Stimulated activated CD4-positive, alpha-beta T cell treated with anti-CD3 and anti-CD28 coated beads, Interleukin-4, amount 100 ng/mL, for 48 hours (primary cell): Measurements from ENCODE around the gene TMTC3.
"Not testable (repeated sequence)": the region's sequence is repeated elsewhere in the genome, so short reads cannot be mapped to it uniquely, and the experiment has no call there.

ENCODE experiments used
- DNase-seq, 2 donors: peaks; one replicate each; pipeline ENCODE4 v3.0.0-alpha.2; 2020; ENCODE audit warnings: low read depth in 2 of 2

The TMTC3 gene

GRCh38 chr12:88141774-88142609 is at the start of gene TMTC3, which contains the start of gene CEP290:
TSS of gene TMTC3 (plus strand) at chr12:88142307. CDS start at chr12:88148316, 6,009 bp downstream.
TSS of gene CEP290 (minus strand) at chr12:88142088. CDS start at chr12:88141307, 781 bp downstream.
- DNase-seq: peak; percentile 80 to 86

- DNase-seq: no peak
Observed at GRCh38 chr12:88092771-88093170, 49.3 kb upstream of the TMTC3 start.

GRCh38 chr12:88093573-88093972 is 48.5 kb upstream of the TMTC3 start:
- DNase-seq: no peak

GRCh38 chr12:88108021-88108420 is 34.1 kb upstream of the TMTC3 start:
- DNase-seq: no peak

- DNase-seq: no peak
Observed at GRCh38 chr12:88111074-88111652, 30.9 kb upstream of the TMTC3 start.

GRCh38 chr12:88113871-88114270 is 28.2 kb upstream of the TMTC3 start:
- DNase-seq: no peak

- no peak for DNase-seq
Observed at GRCh38 chr12:88122666-88123065, 19.4 kb upstream of the TMTC3 start.

- no peak for DNase-seq
Observed at GRCh38 chr12:88127099-88127498, 15.0 kb upstream of the TMTC3 start.

- DNase-seq: no peak
Observed at GRCh38 chr12:88127855-88128254, 14.3 kb upstream of the TMTC3 start.

GRCh38 chr12:88132392-88132791 is 9.7 kb upstream of the TMTC3 start:
- no peak for DNase-seq

GRCh38 chr12:88133181-88133580 is 8.9 kb upstream of the TMTC3 start:
- not testable (repeated sequence) for DNase-seq

GRCh38 chr12:88139711-88140110 is 2.4 kb upstream of the TMTC3 start:
- not testable (repeated sequence) for DNase-seq

- no peak for DNase-seq
Observed at GRCh38 chr12:88141425-88141773, 708 bp upstream of the TMTC3 start.

GRCh38 chr12:88142610-88142991 is 494 bp downstream of the TMTC3 start:
- peak in 1 of 2 donors; percentile 12 for DNase-seq

GRCh38 chr12:88144037-88144436 is 1.9 kb downstream of the TMTC3 start:
- DNase-seq: no peak

- DNase-seq: no peak
Observed at GRCh38 chr12:88144546-88145468, 2.7 kb downstream of the TMTC3 start.

- DNase-seq: no peak
Observed at GRCh38 chr12:88145567-88146505, 3.7 kb downstream of the TMTC3 start.

GRCh38 chr12:88150063-88150462 is 8.0 kb downstream of the TMTC3 start:
- no peak for DNase-seq

GRCh38 chr12:88153959-88154358 is 11.9 kb downstream of the TMTC3 start:
- no peak for DNase-seq

- no peak for DNase-seq
Observed at GRCh38 chr12:88156075-88156654, 14.1 kb downstream of the TMTC3 start.

- DNase-seq: no peak
Observed at GRCh38 chr12:88163371-88163770, 21.3 kb downstream of the TMTC3 start.
